Measurements from ENCODE around the gene GRIN2C. TPM values are rescaled to one million over a fixed set of nuclear protein-coding genes. Genes with fewer than 3 reads are reported as not detected.
A peak's percentile ranks its signal among the peaks of the same experiment; 100 is the strongest.

The GRIN2C gene
- total and polyA plus RNA-seq, 2 of the 4 experiments (the other 2 are of a cell fraction), result 0.22 TPM; not detected in 1

DNA sequence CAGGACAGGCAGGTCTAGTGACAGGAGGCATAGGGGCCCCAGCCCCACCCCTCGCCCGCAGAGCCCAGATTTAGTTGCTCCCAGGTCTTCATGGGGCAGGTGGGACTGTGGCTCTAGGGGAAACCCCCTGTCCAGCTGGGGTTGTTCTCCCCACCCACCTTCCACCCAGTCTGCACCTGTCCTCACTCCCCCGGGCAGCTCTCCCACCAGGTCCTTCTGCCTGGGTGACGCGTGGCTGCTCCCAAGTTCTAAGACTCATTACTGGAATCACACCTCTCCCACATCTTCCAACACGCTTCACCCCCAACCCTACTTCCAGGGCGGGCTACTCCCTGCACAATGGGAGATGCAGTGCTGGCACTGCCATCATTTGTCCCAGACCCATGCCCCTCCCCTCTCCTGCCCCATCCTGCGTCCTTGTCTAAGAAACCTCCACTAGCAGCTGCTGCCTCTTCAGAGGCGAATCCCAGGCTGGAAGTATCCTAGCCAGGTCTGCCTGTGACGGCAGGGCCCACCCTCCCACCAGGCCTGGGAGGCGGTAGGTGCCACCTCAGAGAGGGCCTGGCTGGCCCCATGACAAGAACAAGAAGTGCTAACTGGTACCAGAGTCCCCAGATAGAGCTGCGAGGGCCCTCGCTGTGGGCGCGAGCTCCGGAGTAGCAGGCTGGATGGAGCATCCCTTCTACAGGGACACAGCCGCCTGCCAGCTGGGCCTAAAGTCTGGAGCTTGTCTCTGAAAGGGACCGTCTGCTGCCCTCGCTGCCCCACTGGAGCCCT lies 22.8 kb downstream of the GRIN2C start:
- Histone ChIP-seq H3K4me3 (ENCODE audit: insufficient read depth, low read depth, low read length) (no peak overlapping the region), H2BK5ac (ENCODE audit: low read depth, low read length, poor library complexity, severe bottlenecking) (no peak overlapping the region), H4K91ac (ENCODE audit: insufficient read depth, low read depth, low read length) (no peak overlapping the region), H3K27me3 (ENCODE audit: control insufficient read depth, insufficient read depth, low read length) (no peaks in the 10 kb centered on the region), H3K36me3 (ENCODE audit: control insufficient read depth, insufficient read depth, low read length) (peaks cover 7% of the 10 kb centered on the region), H3K56ac (ENCODE audit: extremely low read depth, insufficient read depth, low read length) (no peak overlapping the region), H4K20me1 (ENCODE audit: insufficient read depth, low read length) (no peaks in the 10 kb centered on the region; the same call in 1 of the 2 replicates), H3K79me1 (ENCODE audit: low read depth in 1 of 2, low read length in 2 of 2) (no peaks in the 10 kb centered on the region), H3K4me2 (ENCODE audit: low read depth, low read length) (no peak overlapping the region), H3K9ac (ENCODE audit: low read depth, low read length) (no peak overlapping the region), H2BK120ac (ENCODE audit: low read depth, low read length) (no peak overlapping the region), H3K4me1 (ENCODE audit: control insufficient read depth, insufficient read depth, low read length) (peaks cover 9% of the 10 kb centered on the region), H3K18ac (ENCODE audit: low read depth, low read length) (no peak overlapping the region), H2AK9ac (replicated peaks; ENCODE audit: low read depth, low read length, poor library complexity) (peak overlapping the region; percentile 70), H4K8ac (ENCODE audit: low read depth in 2 of 2, low read length in 2 of 2) (no peak overlapping the region), H3K9me3 (ENCODE audit: control insufficient read depth, insufficient read depth, low read length) (no peaks in the 10 kb centered on the region), H3K27ac (ENCODE audit: insufficient read depth, low read length) (no peak overlapping the region), H2BK15ac (ENCODE audit: low read depth, low read length) (no peak overlapping the region), H3K4ac (ENCODE audit: low read depth, low read length) (no peak overlapping the region), H4K5ac (ENCODE audit: low read depth, low read length) (no peak overlapping the region), H3K14ac (replicated peaks; ENCODE audit: low read depth, low read length) (no peak overlapping the region), H3K9me1 (ENCODE audit: insufficient read depth, low read length) (peaks cover 4% of the 10 kb centered on the region; the same call in 1 of the 2 replicates), H3K23ac (ENCODE audit: low read depth, low read length) (no peak overlapping the region), H2AFZ (replicated peaks; ENCODE audit: low read length, poor library complexity) (no peak overlapping the region), H2AK5ac (ENCODE audit: low read depth, low read length) (no peak overlapping the region), H2BK20ac (ENCODE audit: low read depth, low read length) (no peak overlapping the region)
- ATAC-seq (ENCODE audit: low read depth) (no peak), DNase-seq (no peak)
- in situ Hi-C loops (cut with MboI; ENCODE audit: low sequenced_read_pairs), result no loop called here
- CTCF ChIA-PET, result no interaction called here
- BruUV-seq (replicated peaks), result TSS peak; percentile 22
- intact Hi-C loops (cut with micrococcal nuclease), result no loop called here
- POLR2A ChIA-PET (ENCODE audit: unreplicated experiment), result no interaction called here
- WGBS, 2 experiments (ENCODE audit: extremely low coverage in 2 of 2, insufficient read length in 1 of 2), result 98% methylated on average over 9 of the region's 19 CpGs; no CpG with 5 or more reads in 1 of the 2 experiments
- TF ChIP-seq BHLHE40 (IDR thresholded peaks at IDR 0.05; ENCODE audit: low read depth, low read length) (no peak), POLR2A (IDR thresholded peaks at IDR 0.05; ENCODE audit: low read depth, low read length) (no peak), SMC3 (IDR thresholded peaks at IDR 0.05; ENCODE audit: low read depth, low read length) (no peak), MXI1 (IDR thresholded peaks at IDR 0.05; ENCODE audit: borderline replicate concordance, low read depth, low read length) (no peak)
- dilution Hi-C loops (cut with HindIII; ENCODE audit: low sequenced_read_pairs, unreplicated experiment), result no loop called here

Measured in IMR-90 (cell line).